C4-2B (cell line): ENCODE measurements around the gene ANO2.

Source experiments
- H3K27ac ChIP-seq: fragments of 450-650 bp; 2 replicates; pipeline ENCODE4 v1.5.1; 2017
- CTCF ChIP-seq: fragments of 450-650 bp; conservative IDR thresholded peaks from 2 replicates; pipeline ENCODE4 v1.5.1; 2017; ENCODE audit warnings: mild to moderate bottlenecking
- ZFX ChIP-seq: fragments of 450-650 bp; IDR thresholded peaks from 2 replicates; pipeline ENCODE4 v1.6.1; 2017

The ANO2 gene

GRCh38 chr12:5909560-5909959, 35.5 kb downstream of the ANO2 start:
- TF ChIP-seq CTCF (no peak), ZFX (no peak)
- H3K27ac ChIP-seq: no peak overlapping the region

- no peak for TF ChIP-seq ZFX
- TF ChIP-seq CTCF: no peak
- H3K27ac ChIP-seq: no peak overlapping the region
Observed at GRCh38 chr12:5908251-5908650, 36.8 kb downstream of the ANO2 start.

GRCh38 chr12:5907807-5908206, 37.3 kb downstream of the ANO2 start:
- H3K27ac ChIP-seq: no peak overlapping the region
- TF ChIP-seq CTCF (no peak), ZFX (no peak)

- no peak overlapping the region for H3K27ac ChIP-seq
- TF ChIP-seq ZFX (no peak), CTCF (no peak)
Observed at GRCh38 chr12:5905757-5906156, 39.3 kb downstream of the ANO2 start.

- TF ChIP-seq ZFX (no peak), CTCF (no peak)
- H3K27ac ChIP-seq: no peak overlapping the region
Observed at GRCh38 chr12:5904969-5905368, 40.1 kb downstream of the ANO2 start.

GRCh38 chr12:5904441-5904840, 40.6 kb downstream of the ANO2 start:
- TF ChIP-seq ZFX (no peak), CTCF (no peak)
- no peak overlapping the region for H3K27ac ChIP-seq

GRCh38 chr12:5902736-5903135, 42.3 kb downstream of the ANO2 start:
- TF ChIP-seq CTCF (no peak), ZFX (no peak)

GRCh38 chr12:5901416-5901815, 43.6 kb downstream of the ANO2 start:
- no peak overlapping the region for H3K27ac ChIP-seq
- TF ChIP-seq CTCF (no peak), ZFX (no peak)

More at GRCh38 chr12:5902736-5903135, 42.3 kb downstream of the ANO2 start:
- H3K27ac ChIP-seq: no peak overlapping the region
